GM21737 (cell line): ENCODE results near the gene FAM120B.
"Not testable (repeated sequence)": the region's sequence is repeated elsewhere in the genome, so short reads cannot be mapped to it uniquely, and the experiment has no call there.

Experiments used
- ATAC-seq: cut with Tn5 transposase; IDR thresholded peaks from one replicate; pipeline ENCODE4 v1.9.1; 2021; ENCODE audit warnings: mild to moderate bottlenecking, moderate library complexity; ENCODE audit not compliant: unreplicated experiment

FAM120B gene

DNA sequence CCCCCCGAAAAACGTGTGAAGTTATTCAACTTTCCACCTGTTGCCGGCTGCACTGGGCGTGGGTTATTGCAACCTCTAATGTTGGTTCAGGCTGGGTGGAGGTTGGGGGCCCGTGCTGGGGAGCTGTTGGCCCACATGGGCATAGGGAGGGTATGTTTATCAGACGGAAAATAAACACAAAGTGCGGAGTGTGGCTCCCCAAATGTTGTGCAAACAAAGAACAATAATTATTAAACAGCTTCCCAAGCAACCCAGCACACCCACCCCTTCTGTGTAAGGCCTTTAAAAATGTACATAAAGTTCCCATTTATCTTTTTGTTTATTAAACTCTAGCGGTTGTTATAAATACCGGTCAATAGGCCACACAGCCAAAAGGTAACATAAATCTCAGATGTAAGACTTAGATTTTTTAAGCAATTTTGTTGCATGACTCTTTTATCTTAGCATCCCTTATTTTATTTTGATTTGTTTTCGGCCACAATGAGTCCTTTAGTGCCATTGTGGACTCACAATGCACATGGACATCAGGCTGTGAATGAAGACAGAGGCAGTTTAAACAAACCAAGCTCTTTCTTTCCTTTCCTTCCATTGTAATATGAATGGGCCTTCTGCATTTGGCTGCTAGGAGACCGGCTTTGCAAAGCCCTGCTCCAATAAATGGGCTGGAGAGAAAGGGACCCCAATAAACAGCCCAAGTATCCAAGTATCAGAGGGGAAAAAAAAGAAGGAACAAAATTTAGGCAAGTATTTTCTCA lies 8.8 kb upstream of the FAM120B start:
- ATAC-seq, result no peak

DNA sequence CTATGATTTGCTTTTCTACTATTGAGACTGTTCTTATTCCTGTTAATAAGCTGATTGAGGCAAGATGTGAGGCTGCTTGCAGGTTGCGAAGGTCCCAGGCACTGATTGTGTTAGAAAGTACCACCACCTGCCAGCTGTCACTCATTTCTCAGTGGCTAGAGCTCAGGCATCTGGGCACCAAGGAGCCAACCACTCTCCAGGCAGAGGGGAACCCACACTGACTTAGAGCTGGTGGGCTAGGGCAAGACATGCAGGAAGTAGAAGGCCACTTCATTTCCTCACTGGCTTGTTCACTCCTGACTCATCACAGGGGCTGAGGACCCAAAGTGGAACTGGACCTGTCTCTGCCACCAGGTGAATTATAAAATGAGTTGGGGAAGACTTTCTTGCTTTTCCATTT lies 7.9 kb upstream of the FAM120B start:
- no peak for ATAC-seq

DNA sequence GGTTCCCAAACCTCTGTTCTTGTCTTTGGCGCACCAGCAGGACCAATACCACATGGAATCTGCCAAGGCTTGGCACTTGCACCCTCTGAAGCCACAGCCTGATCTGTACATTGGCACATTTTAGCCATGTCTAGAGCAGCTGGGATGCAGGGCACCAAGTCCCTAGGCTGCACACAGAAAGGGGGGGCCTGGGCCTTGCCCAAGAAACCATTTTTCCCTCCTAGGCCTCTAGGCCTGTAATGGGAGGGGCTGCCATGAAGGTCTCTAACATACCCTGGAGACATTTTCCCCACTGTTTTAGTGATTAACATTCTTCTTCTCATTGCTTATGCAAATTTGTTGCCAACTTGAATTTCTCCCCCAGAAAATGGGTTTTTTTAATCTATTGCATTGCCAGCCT lies 5.4 kb upstream of the FAM120B start:
- no peak for ATAC-seq

DNA sequence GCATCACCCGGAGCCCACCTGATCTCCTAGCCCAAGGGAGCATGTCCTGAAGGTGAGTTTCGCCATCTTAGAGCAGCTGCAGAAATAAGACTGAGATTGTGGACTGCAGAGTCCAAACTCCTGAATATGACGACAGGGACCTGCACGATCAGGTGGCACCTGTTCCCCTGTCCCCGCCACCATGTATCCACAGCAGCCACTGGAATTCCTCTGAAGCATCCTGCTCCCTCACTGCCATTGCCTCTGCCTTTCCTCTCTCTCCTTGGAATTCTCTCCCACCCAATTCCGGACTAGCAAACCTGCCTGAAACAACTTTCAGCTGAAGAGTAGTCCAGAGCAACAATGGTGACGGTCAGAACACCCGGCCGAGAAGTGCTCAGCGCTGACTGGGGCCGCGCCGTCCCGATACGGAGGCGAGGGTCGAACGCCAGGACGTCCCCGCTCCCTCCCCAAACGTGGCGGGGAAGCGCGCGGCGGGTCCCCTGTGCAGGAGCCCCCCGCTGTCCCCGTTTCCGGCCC lies 694 bp upstream of the FAM120B start:
- ATAC-seq, result peak; percentile 16

DNA sequence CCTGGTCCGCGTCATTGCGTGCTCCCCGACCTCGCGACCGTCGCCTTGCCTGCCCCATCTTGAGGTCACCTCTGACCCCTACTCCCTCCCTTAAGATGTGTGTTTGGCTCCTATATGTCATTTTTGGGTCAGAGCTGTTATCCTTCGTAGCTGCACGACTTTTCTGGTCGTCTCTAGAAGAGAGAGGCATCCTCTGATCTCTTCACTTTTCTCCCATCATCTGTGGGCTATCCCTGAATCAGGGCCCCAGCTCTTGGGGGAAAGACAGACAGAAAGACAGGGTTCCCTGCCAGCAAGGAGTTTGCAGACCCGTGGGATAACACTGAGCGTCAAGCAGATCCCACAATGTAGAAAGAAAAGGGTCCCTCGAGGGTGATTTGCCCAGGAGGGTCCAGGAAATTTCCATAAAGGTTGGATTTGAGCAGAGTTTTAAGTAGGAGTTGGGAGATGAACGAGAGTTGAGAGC lies 555 bp downstream of the FAM120B start:
- ATAC-seq, result no peak

DNA sequence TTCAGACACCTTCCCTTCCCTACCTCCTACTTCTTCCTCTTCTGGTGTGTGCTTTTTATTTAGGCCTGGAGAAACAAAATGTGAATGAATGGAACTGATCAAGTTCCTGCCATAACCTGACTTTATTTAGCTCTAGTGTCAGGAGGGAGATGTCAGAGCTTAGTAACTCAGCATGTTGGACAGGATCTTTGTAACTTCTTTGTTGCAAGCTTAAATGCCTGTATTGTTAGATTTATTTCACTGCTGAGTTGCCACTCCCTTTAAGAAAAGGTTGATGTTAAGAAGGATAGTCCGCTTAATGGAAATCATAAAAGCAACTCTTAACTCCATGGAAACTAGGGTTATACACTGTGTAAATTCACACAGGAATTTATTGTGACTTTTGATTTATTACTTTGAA lies 2.2 kb downstream of the FAM120B start:
- ATAC-seq, result no peak

DNA sequence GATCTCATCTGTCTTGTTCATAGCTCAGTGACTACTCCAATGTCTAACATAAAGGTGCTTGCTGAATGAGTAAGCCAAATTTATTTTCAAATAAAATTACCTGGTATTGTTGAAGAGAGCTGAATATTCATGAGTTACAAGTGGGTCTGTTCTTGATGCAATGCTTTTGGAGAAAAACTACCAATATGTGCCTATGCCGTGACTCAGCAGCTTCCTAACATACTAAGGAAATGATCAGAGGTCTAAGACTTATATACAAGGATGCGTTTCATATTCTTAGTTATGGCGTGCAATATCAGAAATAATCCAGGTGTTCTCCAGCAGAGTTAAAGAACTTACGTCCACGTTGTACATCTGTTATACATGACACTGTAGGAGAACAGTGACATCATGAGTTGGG lies 5.1 kb downstream of the FAM120B start:
- ATAC-seq, result no peak

DNA sequence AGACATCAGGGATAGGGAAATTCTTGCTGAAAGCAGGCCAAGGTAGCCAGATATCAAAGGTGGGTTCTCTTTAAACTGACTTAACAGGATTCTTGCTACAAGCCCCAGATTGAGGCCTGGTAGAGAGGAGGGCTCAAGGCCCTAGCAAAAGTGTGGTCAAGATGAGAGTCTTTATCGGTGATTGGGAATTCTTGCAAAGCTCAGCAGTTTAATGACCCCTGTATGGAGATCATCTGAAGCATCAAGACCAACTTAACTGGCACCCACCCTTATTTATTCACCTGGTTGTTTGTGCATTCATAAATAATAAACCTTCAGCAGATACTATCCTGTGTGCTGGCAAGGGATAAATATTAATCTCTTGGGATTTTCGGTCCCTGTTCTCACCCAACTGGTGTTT lies 6.3 kb downstream of the FAM120B start:
- ATAC-seq, result no peak

DNA sequence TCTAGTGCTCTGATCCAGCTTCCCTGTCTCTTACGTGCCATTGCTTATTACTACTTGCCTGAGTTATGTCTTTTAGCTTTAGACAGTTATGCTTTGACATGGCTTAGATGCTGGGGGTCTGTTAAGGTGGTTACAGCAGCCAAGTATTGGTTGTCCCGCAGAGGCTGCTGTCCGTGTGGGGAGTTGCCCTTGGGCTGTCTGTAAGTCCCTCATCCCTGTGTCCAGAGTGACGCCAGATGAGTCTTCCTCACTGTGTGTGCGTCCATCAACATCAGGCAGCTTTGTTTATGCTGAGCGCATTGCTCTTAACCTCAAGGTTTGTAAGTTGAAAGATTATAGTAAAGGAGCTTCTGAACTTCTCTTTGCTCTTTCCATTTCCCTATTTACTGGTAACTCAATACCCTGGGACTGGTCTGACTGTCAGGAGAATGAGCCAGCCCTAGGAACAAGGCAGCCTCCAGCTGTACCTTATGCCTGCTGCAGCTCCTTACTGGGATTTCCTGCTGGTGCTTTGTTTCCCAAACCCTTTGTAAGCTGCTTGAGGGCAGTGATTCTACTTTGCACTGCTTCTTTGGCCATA lies 7.2 kb downstream of the FAM120B start:
- ATAC-seq, result no peak

DNA sequence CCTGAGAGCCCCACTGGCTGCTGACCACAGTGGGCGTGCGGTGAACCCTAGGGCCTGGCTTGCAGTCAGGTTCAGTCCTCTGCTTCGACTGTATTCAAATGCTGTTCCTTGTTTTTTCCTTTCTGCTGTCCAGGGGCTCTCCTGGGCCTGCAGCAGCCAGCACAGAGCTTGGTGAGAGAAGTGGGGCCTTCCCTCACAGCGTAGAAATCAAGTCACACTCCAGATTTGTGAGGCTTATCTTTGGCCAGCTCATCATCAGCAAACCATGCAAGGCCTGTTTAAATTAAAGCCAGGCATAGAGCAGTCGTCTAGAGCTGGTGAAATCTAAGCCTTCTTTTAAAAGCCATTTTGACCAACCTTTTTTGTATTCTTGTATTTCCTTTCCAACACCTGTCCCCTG lies 8.4 kb downstream of the FAM120B start:
- no peak for ATAC-seq

DNA sequence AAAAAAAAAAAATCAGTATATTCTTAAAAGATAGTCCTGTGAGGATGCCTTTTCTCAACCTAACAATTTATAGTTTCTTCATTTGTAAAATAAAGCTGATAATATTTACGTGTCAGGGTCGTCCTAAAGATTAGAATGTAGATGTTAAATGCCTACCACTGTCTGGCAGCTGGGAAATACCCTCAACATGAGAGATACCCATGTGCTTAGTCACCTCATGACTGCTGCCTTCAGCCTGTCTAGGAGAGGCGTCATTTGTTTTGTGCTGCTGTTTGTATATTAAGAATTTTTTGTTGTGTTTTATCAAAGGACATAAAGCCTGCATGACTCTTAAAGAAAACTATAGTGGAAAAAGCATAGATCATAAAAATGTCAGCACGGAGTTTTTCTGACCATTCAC lies 9.5 kb downstream of the FAM120B start:
- ATAC-seq, result no peak

DNA sequence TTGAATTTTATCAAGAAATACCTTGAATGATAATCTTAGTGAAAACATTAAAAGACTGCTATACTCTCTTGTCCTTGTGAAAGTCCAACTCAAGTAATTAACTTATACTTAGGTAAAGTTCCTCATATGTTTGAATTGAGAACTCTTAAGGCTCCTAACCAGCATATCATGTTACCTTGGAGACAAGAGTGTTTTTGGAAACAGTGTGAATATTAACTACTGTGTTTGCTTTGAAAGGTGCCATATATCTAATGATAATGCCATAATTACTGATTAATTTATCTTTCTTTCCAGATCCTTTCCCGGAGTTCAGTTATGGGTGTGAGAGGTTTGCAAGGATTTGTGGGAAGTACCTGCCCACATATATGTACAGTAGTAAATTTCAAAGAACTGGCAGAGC lies 10.5 kb downstream of the FAM120B start:
- ATAC-seq, result no peak

DNA sequence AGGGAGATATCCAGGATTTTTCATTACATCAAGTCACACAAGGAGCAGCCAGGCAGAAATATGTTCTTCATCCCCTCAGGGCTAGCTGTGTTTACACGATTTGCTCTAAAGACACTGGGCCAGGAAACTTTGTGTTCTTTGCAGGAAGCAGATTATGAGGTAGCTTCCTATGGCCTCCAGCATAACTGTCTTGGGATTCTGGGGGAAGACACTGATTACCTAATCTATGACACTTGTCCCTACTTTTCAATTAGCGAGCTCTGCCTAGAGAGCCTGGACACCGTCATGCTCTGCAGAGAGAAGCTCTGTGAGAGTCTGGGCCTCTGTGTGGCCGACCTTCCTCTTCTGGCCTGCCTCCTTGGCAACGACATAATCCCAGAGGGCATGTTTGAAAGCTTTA lies 11.2 kb downstream of the FAM120B start:
- ATAC-seq, result no peak

DNA sequence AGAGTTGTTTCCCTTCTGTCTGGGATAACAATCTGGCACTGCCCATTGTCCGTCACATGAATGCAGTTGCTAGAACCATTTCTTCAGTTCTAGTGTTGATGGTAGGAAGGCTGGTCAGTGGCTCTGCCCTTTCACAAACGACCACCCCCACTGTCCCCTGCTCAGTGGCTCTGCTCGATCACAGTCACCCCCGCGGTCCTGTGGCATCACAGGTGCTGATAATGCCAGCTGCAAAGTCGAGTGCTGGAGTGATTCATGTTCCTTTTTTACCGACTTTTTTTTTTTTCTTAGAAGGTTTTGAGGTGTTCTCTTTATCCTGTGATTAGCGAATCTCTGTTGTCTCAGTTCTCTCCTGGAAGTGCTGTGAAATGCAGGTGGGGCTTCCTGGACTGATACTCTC lies 22.8 kb downstream of the FAM120B start:
- ATAC-seq, result no peak

DNA sequence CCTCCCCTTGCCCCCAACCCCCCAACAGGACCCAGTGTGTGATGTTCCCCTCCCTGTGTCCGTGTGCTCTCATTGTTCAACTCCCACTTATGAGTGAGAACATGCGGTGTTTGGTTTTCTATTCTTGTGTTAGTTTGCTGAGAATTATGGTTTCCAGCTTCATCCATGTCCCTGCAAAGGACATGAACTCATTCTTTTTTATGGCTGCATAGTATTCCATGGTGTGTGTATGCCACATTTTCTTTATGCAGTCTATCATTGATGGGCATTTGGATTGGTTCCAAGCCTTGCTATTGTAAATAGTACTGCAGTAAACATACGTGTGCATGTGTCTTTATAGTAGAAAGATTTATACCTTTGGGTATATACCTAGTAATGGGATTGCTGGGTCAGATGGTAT lies 28.6 kb downstream of the FAM120B start:
- not testable (repeated sequence) for ATAC-seq

DNA sequence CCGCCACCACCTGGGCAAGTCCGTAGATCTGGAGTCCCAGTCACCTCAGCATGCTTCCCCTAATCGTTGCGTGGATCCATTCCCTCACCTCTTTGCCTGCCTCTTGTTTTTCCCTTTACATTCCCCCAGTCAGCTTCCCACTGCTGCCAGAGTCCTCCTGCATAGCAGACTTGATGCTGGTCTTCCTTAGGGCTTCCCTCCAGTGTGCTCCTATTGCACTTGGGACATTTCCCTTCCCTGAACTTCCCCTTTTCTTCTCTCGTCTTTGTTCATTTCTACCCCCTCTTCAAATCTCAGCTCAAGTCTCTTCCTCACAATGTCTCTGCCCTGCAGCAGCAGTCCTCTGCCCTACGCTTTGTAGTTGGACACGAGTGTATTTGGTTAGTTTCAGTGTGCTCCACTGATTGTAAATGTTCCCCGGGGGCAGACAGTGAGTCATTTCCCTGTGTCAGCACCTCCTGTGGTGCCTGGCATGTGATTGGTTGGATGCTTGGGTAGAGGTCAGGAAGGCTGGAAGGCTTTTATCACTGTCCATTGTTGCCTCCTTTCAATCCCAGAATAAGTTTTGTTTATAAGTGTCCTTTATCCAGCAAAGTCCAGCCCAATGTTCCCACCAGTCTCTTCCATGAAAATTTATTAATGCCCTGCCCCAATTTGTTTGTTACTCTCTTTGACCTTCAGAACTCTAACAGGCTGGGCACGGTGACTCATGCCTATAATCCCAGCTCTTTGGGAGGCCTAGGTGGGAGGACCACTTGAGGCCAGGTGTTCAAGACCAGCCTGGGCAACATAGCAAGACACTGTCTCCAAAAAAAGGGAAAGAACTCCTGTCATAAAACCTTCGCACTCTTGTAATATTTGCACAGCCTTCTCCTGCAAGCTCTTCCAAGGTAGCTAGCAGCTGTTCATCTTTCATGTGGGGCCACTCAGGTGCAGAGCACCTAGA lies 38.3 kb downstream of the FAM120B start:
- no peak for ATAC-seq

DNA sequence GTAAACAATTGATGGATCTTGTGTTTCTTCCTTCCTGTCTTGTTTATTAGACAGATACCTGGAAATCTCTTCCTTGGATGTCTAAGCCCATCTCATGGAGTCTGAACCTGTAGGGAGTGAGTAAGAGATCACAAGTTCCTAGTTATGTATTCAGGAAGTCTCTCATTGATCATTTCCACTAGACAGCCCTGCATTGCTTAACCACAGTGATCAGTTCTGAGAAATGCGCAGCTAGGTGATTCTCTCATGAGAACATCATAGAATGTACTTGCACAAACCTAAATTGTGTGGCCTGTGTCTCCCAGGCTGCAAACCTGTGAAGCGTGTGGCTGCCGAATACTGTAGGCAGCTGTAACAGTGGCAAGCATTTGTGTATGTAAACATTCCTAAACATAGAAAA lies 39.1 kb downstream of the FAM120B start:
- no peak for ATAC-seq

DNA sequence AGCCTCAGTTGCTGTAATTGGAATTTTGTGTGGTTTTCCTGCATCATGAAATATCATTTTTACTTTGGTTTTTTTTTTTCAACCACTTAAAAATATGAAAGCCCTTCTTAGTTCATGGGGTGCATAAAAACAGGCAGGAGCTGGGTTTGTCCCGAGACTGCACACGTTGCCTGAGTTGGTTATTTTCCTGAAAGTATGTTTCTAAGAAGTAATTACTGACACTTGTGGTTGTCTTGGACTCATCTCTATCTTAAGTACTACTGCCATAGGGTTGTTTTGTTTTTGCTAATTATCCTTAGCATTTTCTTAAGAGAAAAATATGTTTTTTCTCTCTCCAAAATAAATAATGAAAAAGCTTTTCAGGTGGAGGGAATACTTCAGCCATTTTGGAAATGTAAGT lies 40.1 kb downstream of the FAM120B start:
- ATAC-seq, result no peak

DNA sequence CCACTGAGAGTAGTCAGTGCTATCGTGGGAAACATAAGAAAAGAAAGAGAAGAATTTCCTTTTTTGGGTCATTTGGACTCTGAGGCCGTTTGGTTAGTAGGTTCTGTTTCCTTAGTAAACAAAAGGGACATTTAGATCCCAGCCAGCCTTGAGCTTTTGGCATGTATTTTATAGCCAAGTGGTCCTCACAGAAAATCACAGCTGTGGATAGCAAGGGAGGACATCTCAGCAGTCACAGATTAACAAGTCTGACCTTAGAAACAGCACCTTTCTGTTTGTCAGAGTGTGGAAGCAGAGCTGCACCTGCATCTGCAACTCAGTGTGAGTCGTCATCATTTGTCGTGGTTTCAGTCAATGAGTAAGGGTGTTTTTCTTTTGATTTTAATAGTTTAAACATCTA lies 40.5 kb downstream of the FAM120B start:
- peak; percentile 60 for ATAC-seq

DNA sequence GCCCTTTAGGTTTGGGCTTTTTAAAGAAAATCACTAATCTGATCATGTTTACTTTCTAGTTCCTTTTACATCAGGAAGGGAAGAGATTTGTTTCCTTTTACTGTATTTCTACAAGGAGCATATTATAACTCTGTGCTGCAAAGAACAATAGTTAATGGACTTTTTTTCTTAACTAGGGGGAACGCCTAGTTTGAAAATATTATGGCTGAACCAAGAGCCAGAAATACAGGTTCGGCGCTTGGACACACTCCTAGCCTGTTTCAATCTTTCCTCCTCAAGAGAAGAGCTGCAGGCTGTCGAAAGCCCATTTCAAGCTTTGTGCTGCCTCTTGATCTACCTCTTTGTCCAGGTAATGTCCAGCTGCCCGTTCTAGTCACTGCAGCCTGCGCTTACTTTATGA lies 41.4 kb downstream of the FAM120B start:
- no peak for ATAC-seq

DNA sequence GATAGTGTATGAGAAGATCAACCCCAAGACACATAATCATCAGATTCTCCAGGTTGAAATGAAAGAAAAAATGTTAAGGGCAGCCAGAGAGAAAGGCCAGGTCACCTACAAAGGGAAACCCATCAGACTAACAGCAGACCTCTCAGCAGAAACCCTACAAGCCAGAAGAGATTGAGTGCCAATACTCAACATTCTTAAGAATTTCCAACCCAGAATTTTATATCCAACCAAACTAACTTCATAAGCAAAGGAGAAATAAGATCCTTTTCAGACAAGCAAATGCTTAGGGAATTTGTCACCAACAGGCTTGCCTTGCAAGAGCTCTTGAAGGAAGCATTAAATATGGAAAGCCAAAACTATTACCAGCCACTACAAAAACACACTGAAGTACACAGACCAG lies 44.9 kb downstream of the FAM120B start:
- ATAC-seq, result not testable (repeated sequence)
